ENCODE results near the gene SELP.

- peak; percentile 60 to 75 (median 66) for TF ChIP-seq CTCF (optimal IDR thresholded peaks at IDR 0.05 in 1 of 3, IDR thresholded peaks at IDR 0.05 in 1 of 3, conservative IDR thresholded peaks at IDR 0.05 in 1 of 3; ENCODE audit: extremely low read depth in 1 of 3, insufficient read depth in 2 of 3, low read length in 3 of 3)
- no peak for TF ChIP-seq EZH2 (IDR thresholded peaks at IDR 0.05; ENCODE audit: low read length)
Measured at GRCh38 chr1:169546087-169546995, 83.6 kb downstream of the SELP start.
